CD4-positive, alpha-beta T cell (primary cell): ENCODE results near the gene TEKT5. TPM values are rescaled to one million over a fixed set of nuclear protein-coding genes. Genes with fewer than 3 reads are reported as not detected.

Experiments used
- ATAC-seq: fragments of 200-7000 bp; cut with Tn5 transposase; one replicate; pipeline ENCODE4 v1.10.0; 2022; ENCODE audit warnings: mild to moderate bottlenecking; ENCODE audit not compliant: poor library complexity
- CTCF ChIA-PET: fragments of 350-600 bp; sonication (Branson Sonifier 250); formaldehyde crosslinking; loops from one replicate; lab custom pipeline; 2021; ENCODE audit warnings: antibody characterized with exemption, inconsistent platforms; lab: Charles Lee
- POLR2A ChIA-PET: fragments of 350-600 bp; sonication (Branson Sonifier 250); formaldehyde crosslinking; loops from one replicate; lab custom pipeline; 2021; ENCODE audit warnings: antibody characterized with exemption, inconsistent platforms; lab: Charles Lee
- DNase-seq, 14 experiments: peaks; one replicate each; pipeline ENCODE4 v3.0.0-alpha.2; 2013 to 2020; ENCODE audit warnings: mixed read lengths in 2 of 14
- H3K27ac ChIP-seq, 2 donors: one replicate each; pipeline versions ENCODE4 v1.5.1 to v1.7.0; 2013; ENCODE audit warnings: low read length in 2 of 2, low read depth in 1 of 2, mild to moderate bottlenecking in 1 of 2
- H3K27me3 ChIP-seq, 2 experiments: 1 replicate in 1 of 2; 2 replicates in 1 of 2; pipeline versions ENCODE4 v1.6.1 to v1.7.0; 2013; ENCODE audit warnings: low read length in 2 of 2, control low read depth in 1 of 2, mild to moderate bottlenecking in 1 of 2, moderate library complexity in 1 of 2; ENCODE audit not compliant: insufficient read depth in 2 of 2, control insufficient read depth in 1 of 2
- H3K36me3 ChIP-seq: one replicate; pipeline ENCODE4 v1.6.1; 2013; ENCODE audit warnings: low read length, control low read depth; ENCODE audit not compliant: insufficient read depth
- H3K4me1 ChIP-seq: one replicate; pipeline ENCODE4 v1.6.1; 2013; ENCODE audit warnings: low read length, control low read depth; ENCODE audit not compliant: insufficient read depth
- H3K4me3 ChIP-seq: one replicate; pipeline ENCODE4 v1.5.1; 2013; ENCODE audit warnings: mild to moderate bottlenecking, low read length, moderate library complexity
- H3K9me3 ChIP-seq, 2 experiments: 1 replicate in 1 of 2; 2 replicates in 1 of 2; pipeline versions ENCODE4 v1.6.1 to v1.7.0; 2013; ENCODE audit warnings: low read length in 2 of 2, mild to moderate bottlenecking in 2 of 2, control low read depth in 1 of 2, moderate library complexity in 1 of 2; ENCODE audit not compliant: control insufficient read depth in 1 of 2, insufficient read depth in 1 of 2
- H3K27ac Mint-ChIP-seq: one replicate; pipeline ENCODE4 v1.8.0; 2020; ENCODE audit warnings: mixed read lengths
- H3K27me3 Mint-ChIP-seq: one replicate; pipeline ENCODE4 v1.8.0; 2021; ENCODE audit warnings: mixed read lengths
- H3K36me3 Mint-ChIP-seq: one replicate; pipeline ENCODE4 v1.8.0; 2021; ENCODE audit warnings: low read depth, mixed read lengths
- H3K4me1 Mint-ChIP-seq: one replicate; pipeline ENCODE4 v1.8.0; 2021; ENCODE audit warnings: low read depth, mixed read lengths
- H3K4me3 Mint-ChIP-seq: one replicate; pipeline ENCODE4 v1.8.0; 2020; ENCODE audit warnings: mild to moderate bottlenecking, mixed read lengths
- H3K9me3 Mint-ChIP-seq: one replicate; pipeline ENCODE4 v1.8.0; 2020; ENCODE audit warnings: mixed read lengths
- CTCF ChIP-seq: fragments of 200-600 bp; IDR thresholded peaks from one replicate; pipeline ENCODE4 v1.8.0; 2022; ENCODE audit warnings: antibody characterized with exemption, mild to moderate bottlenecking
- intact Hi-C, 2 experiments: fragments of 100-400 bp; cut with DNase I in 1 of 2; cut with micrococcal nuclease in 1 of 2; formaldehyde crosslinking; loops; one replicate each; pipeline versions ENCODE4 v1.15.1 to v1.9.0; 2023 to 2025; cut with DNase I, micrococcal nuclease
- total RNA-seq, 174 experiments: library from RNA in 2 of 174; stranded (reverse) in 2 of 174; gene quantifications; one replicate each; pipeline ENCODE4 v1.2.3 and lab custom pipeline; 2021 to 2026

The TEKT5 gene
- total RNA-seq, 2 experiments from 2014 or later = not detected

GRCh38 chr16:10605636-10606035 lies 89.1 kb downstream of the TEKT5 start:
- H3K27ac Mint-ChIP-seq = no peak overlapping the region
- intact Hi-C loops = no loop called here
- ChIA-PET CTCF (no interaction called here), POLR2A (no interaction called here)
- no peaks in the 10 kb centered on the region for H3K36me3 Mint-ChIP-seq
- Histone ChIP-seq H3K4me3 (no peak overlapping the region), H3K36me3 (no peaks in the 10 kb centered on the region), H3K9me3 (no peaks in the 10 kb centered on the region), H3K27me3 (peaks cover 0 to 5% of the 10 kb centered on the region in 2 experiments), H3K4me1 (no peaks in the 10 kb centered on the region), H3K27ac (no peak overlapping the region)
- peaks cover 12% of the 10 kb centered on the region for H3K27me3 Mint-ChIP-seq
- no peaks in the 10 kb centered on the region for H3K4me1 Mint-ChIP-seq
- no peaks in the 10 kb centered on the region for H3K9me3 Mint-ChIP-seq
- DNase-seq (no peak), ATAC-seq (no peak)
- H3K4me3 Mint-ChIP-seq = no peak overlapping the region
- TF ChIP-seq CTCF = no peak

GRCh38 chr16:10601444-10602408 lies 93.0 kb downstream of the TEKT5 start:
- no peak for TF ChIP-seq CTCF

GRCh38 chr16:10600782-10601443 lies 93.8 kb downstream of the TEKT5 start:
- peaks cover 20% of the 10 kb centered on the region for H3K27me3 Mint-ChIP-seq
- Histone ChIP-seq H3K9me3 (peaks cover 0 to under 1% of the 10 kb centered on the region in 2 experiments), H3K4me1 (no peaks in the 10 kb centered on the region), H3K4me3 (no peak overlapping the region), H3K27ac (no peak overlapping the region), H3K27me3 (peaks cover 0 to 5% of the 10 kb centered on the region in 2 experiments), H3K36me3 (no peaks in the 10 kb centered on the region)
- TF ChIP-seq CTCF = no peak
- H3K9me3 Mint-ChIP-seq = no peaks in the 10 kb centered on the region
- DNase-seq (no peak), ATAC-seq (no peak)
- CTCF ChIA-PET = no interaction called here
- no peak overlapping the region for H3K27ac Mint-ChIP-seq
- POLR2A ChIA-PET = no interaction called here
- H3K4me1 Mint-ChIP-seq = no peaks in the 10 kb centered on the region
- intact Hi-C loops = no loop called here
- no peak overlapping the region for H3K4me3 Mint-ChIP-seq
- no peaks in the 10 kb centered on the region for H3K36me3 Mint-ChIP-seq

More at GRCh38 chr16:10601444-10602408, 93.0 kb downstream of the TEKT5 start:
- DNase-seq (no peak), ATAC-seq (no peak)
- Mint-ChIP-seq H3K4me3 (no peak overlapping the region), H3K27me3 (peaks cover 25% of the 10 kb centered on the region), H3K4me1 (no peaks in the 10 kb centered on the region), H3K27ac (no peak overlapping the region), H3K9me3 (no peaks in the 10 kb centered on the region), H3K36me3 (no peaks in the 10 kb centered on the region)
- ChIA-PET POLR2A (no interaction called here), CTCF (no interaction called here)
- Histone ChIP-seq H3K27me3 (peaks cover 0 to 5% of the 10 kb centered on the region in 2 experiments), H3K4me3 (no peak overlapping the region), H3K9me3 (no peaks in the 10 kb centered on the region), H3K36me3 (no peaks in the 10 kb centered on the region), H3K27ac (no peak overlapping the region), H3K4me1 (no peaks in the 10 kb centered on the region)
- intact Hi-C loops = no loop called here
